ENCODE data around the gene PDE2A. TPM values are rescaled to one million over a fixed set of nuclear protein-coding genes. Genes with fewer than 3 reads are reported as not detected.

PDE2A gene
- total RNA-seq, 4 donors from 2014 or later, result 40.6 to 68.8 (median 47.6) TPM

GRCh38 chr11:72548463-72548862 lies 125.8 kb downstream of the PDE2A start:
- Histone ChIP-seq H3K4me1 (no peaks in the 10 kb centered on the region), H3K27me3 (peaks cover 0 to 16% (median 0%) of the 10 kb centered on the region in 4 donors), H3K4me3 (no peak overlapping the region), H3K9me3 (no peaks in the 10 kb centered on the region), H3K36me3 (no peaks in the 10 kb centered on the region), H3K27ac (replicated peaks in 1 of 4) (no peak overlapping the region)
- DNase-seq (ENCODE audit: extremely low spot score), result no peak
- TF ChIP-seq POLR2AphosphoS5 (IDR thresholded peaks at IDR 0.05) (no peak), CTCF (IDR thresholded peaks at IDR 0.05) (no peak), POLR2A (IDR thresholded peaks at IDR 0.05; ENCODE audit: low read depth) (no peak), EP300 (IDR thresholded peaks at IDR 0.05) (no peak)
- 59% methylated on average over 6 of the region's 6 CpGs for WGBS
- intact Hi-C loops (cut with DNase I), result no loop called here

GRCh38 chr11:72546866-72547265 lies 127.4 kb downstream of the PDE2A start:
- Histone ChIP-seq H3K4me1 (no peaks in the 10 kb centered on the region), H3K27ac (replicated peaks in 1 of 4) (no peak overlapping the region), H3K9me3 (no peaks in the 10 kb centered on the region), H3K36me3 (no peaks in the 10 kb centered on the region), H3K4me3 (no peak overlapping the region), H3K27me3 (peaks cover 0 to 26% (median 0%) of the 10 kb centered on the region in 4 donors)
- DNase-seq (ENCODE audit: extremely low spot score), result peak; percentile 37
- TF ChIP-seq EP300 (IDR thresholded peaks at IDR 0.05) (no peak), POLR2A (IDR thresholded peaks at IDR 0.05; ENCODE audit: low read depth) (no peak), CTCF (IDR thresholded peaks at IDR 0.05) (no peak), POLR2AphosphoS5 (IDR thresholded peaks at IDR 0.05) (no peak)
- intact Hi-C loops (cut with DNase I), result no loop called here
- WGBS, result 65% methylated on average over 9 of the region's 9 CpGs

- WGBS, result 78% methylated on average over 4 of the region's 4 CpGs
- intact Hi-C loops (cut with DNase I), result no loop called here
- TF ChIP-seq CTCF (IDR thresholded peaks at IDR 0.05), result no peak
- no peak for TF ChIP-seq POLR2A (IDR thresholded peaks at IDR 0.05; ENCODE audit: low read depth)
- no peak for TF ChIP-seq POLR2AphosphoS5 (IDR thresholded peaks at IDR 0.05)
Observed at GRCh38 chr11:72544589-72544988, 129.6 kb downstream of the PDE2A start.

GRCh38 chr11:72543849-72544542 lies 130.2 kb downstream of the PDE2A start:
- intact Hi-C loops (cut with DNase I), result no loop called here
- WGBS, result 90% methylated on average over 6 of the region's 6 CpGs
- H3K4me3 ChIP-seq, result no peak overlapping the region
- H3K4me1 ChIP-seq, result no peaks in the 10 kb centered on the region
- no peak for TF ChIP-seq POLR2AphosphoS5 (IDR thresholded peaks at IDR 0.05)
- no peak for TF ChIP-seq CTCF (IDR thresholded peaks at IDR 0.05)
- no peak for TF ChIP-seq EP300 (IDR thresholded peaks at IDR 0.05)
- TF ChIP-seq POLR2A (IDR thresholded peaks at IDR 0.05; ENCODE audit: low read depth), result no peak
- peak; percentile 85 for DNase-seq (ENCODE audit: extremely low spot score)
- H3K27me3 ChIP-seq, result peaks cover 0 to 37% (median 0%) of the 10 kb centered on the region in 4 donors
- H3K36me3 ChIP-seq, result no peaks in the 10 kb centered on the region
- no peaks in the 10 kb centered on the region for H3K9me3 ChIP-seq
- no peak overlapping the region for H3K27ac ChIP-seq (replicated peaks in 1 of 4)

More at GRCh38 chr11:72544589-72544988, 129.6 kb downstream of the PDE2A start:
- Histone ChIP-seq H3K4me3 (no peak overlapping the region), H3K27ac (replicated peaks in 1 of 4) (no peak overlapping the region), H3K36me3 (no peaks in the 10 kb centered on the region), H3K9me3 (no peaks in the 10 kb centered on the region), H3K27me3 (peaks cover 0 to 37% (median 0%) of the 10 kb centered on the region in 4 donors), H3K4me1 (no peaks in the 10 kb centered on the region)
- DNase-seq (ENCODE audit: extremely low spot score), result no peak

Measured in esophagus muscularis mucosa (tissue), 4 donors.